ENCODE measurements around the gene KCTD12. TPM values are rescaled to one million over a fixed set of nuclear protein-coding genes. Genes with fewer than 3 reads are reported as not detected.

KCTD12 gene
- total RNA-seq, 1 experiment from 2014 or later, result 2.8 TPM

DNA sequence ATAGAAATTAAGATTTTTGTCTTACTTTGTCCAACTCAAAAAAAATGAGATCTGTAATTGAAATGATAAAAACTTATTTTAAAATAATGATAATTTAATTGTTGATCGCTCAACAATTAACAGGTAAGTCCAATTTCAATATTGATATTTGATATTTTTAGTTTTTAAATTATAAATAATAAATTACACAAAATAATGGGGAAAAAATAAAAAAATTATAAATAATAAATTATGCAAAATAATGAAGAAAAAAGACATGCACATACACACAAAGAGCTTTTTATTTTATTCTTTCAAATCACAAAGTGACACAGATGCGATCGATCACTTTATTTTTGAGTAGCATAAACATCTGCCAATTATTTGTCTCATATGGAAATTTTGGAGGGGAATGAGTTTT lies 40.8 kb downstream of the KCTD12 start:
- Mint-ChIP-seq H3K27me3 (ENCODE audit: unreplicated experiment) (no peaks in the 10 kb centered on the region), H3K36me3 (ENCODE audit: insufficient read depth, unreplicated experiment) (no peaks in the 10 kb centered on the region), H3K9me3 (ENCODE audit: low read depth, unreplicated experiment) (peaks cover 3% of the 10 kb centered on the region), H3K27ac (ENCODE audit: unreplicated experiment) (no peak overlapping the region), H3K4me1 (ENCODE audit: low read depth, unreplicated experiment) (no peaks in the 10 kb centered on the region), H3K4me3 (ENCODE audit: low read depth, unreplicated experiment) (no peak overlapping the region)
- TF ChIP-seq, protein P1, sequence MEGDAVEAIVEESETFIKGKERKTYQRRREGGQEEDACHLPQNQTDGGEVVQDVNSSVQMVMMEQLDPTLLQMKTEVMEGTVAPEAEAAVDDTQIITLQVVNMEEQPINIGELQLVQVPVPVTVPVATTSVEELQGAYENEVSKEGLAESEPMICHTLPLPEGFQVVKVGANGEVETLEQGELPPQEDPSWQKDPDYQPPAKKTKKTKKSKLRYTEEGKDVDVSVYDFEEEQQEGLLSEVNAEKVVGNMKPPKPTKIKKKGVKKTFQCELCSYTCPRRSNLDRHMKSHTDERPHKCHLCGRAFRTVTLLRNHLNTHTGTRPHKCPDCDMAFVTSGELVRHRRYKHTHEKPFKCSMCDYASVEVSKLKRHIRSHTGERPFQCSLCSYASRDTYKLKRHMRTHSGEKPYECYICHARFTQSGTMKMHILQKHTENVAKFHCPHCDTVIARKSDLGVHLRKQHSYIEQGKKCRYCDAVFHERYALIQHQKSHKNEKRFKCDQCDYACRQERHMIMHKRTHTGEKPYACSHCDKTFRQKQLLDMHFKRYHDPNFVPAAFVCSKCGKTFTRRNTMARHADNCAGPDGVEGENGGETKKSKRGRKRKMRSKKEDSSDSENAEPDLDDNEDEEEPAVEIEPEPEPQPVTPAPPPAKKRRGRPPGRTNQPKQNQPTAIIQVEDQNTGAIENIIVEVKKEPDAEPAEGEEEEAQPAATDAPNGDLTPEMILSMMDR (IDR thresholded peaks at IDR 0.05; ENCODE audit: unreplicated experiment), result no peak
- no TSS peak for BruUV-seq (replicated peaks)
- intact Hi-C loops (cut with micrococcal nuclease; ENCODE audit: unreplicated experiment), result no loop called here
- CTCF ChIA-PET, result no interaction called here
- DNase-seq, result no peak

DNA sequence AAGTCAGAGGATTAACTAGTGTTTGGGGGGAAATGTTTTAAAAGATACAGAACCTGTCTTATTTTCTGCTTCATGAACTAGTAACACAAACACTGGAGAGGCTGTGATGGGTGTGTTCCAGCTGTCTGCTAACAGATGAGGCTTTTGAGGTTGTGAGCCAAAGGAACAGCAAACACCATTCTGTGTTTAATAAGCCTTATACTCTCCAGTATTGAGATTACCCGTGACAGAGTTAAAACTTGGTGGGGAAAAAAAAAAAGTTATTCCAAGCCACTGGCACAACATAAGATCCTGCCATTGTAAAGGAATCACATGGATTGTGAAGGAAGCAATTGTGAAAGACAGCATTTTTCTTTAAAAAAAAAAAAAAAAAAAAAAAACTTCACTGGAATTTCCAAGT lies 48.4 kb downstream of the KCTD12 start:
- no peaks in the 10 kb centered on the region for H3K36me3 Mint-ChIP-seq (ENCODE audit: insufficient read depth, unreplicated experiment)
- DNase-seq, result no peak
- H3K4me1 Mint-ChIP-seq (ENCODE audit: low read depth, unreplicated experiment), result no peaks in the 10 kb centered on the region
- CTCF ChIA-PET, result interaction anchor here (0.6 kb wide), 1 partner anchor 968 kb away, joined by 3 read pairs; no protein-coding TSS in a partner anchor
- H3K4me3 Mint-ChIP-seq (ENCODE audit: low read depth, unreplicated experiment), result no peak overlapping the region
- TF ChIP-seq, protein P1 (IDR thresholded peaks at IDR 0.05; ENCODE audit: unreplicated experiment), result no peak
- no peaks in the 10 kb centered on the region for H3K27me3 Mint-ChIP-seq (ENCODE audit: unreplicated experiment)
- peaks cover 3% of the 10 kb centered on the region for H3K9me3 Mint-ChIP-seq (ENCODE audit: low read depth, unreplicated experiment)
- intact Hi-C loops (cut with micrococcal nuclease; ENCODE audit: unreplicated experiment), result no loop called here
- no TSS peak for BruUV-seq (replicated peaks)
- H3K27ac Mint-ChIP-seq (ENCODE audit: unreplicated experiment), result no peak overlapping the region

DNA sequence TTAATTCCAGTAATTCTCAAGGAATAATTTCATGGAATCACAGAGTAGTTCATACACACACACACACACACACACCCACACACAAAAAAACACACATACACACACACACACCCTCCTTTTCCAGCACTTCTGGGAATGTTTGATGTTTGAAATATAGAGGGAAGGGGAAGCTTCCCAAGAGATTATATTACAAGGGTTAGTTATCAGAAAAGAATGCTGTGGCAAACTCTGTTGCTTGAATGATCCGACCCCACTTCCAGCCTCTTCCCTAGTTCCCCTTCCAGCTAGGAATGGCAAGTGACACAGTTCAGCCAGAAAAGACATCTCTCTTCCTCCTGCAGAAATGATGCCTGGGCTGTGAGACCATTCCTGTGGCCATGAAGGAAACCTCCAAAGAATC lies 49.9 kb downstream of the KCTD12 start:
- Mint-ChIP-seq H3K4me1 (ENCODE audit: low read depth, unreplicated experiment) (no peaks in the 10 kb centered on the region), H3K9me3 (ENCODE audit: low read depth, unreplicated experiment) (no peaks in the 10 kb centered on the region), H3K4me3 (ENCODE audit: low read depth, unreplicated experiment) (no peak overlapping the region), H3K27ac (ENCODE audit: unreplicated experiment) (no peak overlapping the region), H3K27me3 (ENCODE audit: unreplicated experiment) (no peaks in the 10 kb centered on the region), H3K36me3 (ENCODE audit: insufficient read depth, unreplicated experiment) (no peaks in the 10 kb centered on the region)
- intact Hi-C loops (cut with micrococcal nuclease; ENCODE audit: unreplicated experiment), result no loop called here
- no peak for DNase-seq
- no TSS peak for BruUV-seq (replicated peaks)
- CTCF ChIA-PET, result no interaction called here
- TF ChIP-seq, protein P1 (IDR thresholded peaks at IDR 0.05; ENCODE audit: unreplicated experiment), result no peak

DNA sequence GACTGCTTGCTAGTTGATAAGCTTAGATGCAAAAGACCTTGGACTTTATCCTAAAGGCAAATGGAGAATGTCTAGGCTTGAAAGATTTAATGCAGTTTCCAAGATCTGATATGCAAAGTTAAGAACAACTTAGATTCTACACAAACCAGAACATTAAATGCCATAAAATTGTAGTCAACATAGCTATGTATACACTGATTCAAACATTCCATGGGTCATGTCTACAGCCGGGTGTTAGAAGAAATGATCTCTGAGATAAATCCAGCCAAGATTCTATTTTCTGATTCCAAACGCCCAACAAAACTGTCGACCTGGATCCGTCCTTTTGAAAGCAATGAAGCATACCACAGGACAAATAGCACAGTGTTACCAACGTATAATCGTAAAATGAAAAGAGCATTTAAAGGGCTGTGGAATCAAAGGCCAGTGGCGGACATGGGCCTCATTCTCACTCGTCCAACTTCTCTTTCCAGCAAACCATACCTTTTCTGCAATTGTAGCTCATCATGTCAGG lies 52.7 kb downstream of the KCTD12 start:
- CTCF ChIA-PET, result no interaction called here
- H3K4me1 Mint-ChIP-seq (ENCODE audit: low read depth, unreplicated experiment), result no peaks in the 10 kb centered on the region
- BruUV-seq (replicated peaks), result no TSS peak
- DNase-seq, result no peak
- no peaks in the 10 kb centered on the region for H3K27me3 Mint-ChIP-seq (ENCODE audit: unreplicated experiment)
- no peak overlapping the region for H3K4me3 Mint-ChIP-seq (ENCODE audit: low read depth, unreplicated experiment)
- no peak overlapping the region for H3K27ac Mint-ChIP-seq (ENCODE audit: unreplicated experiment)
- no peaks in the 10 kb centered on the region for H3K36me3 Mint-ChIP-seq (ENCODE audit: insufficient read depth, unreplicated experiment)
- no peaks in the 10 kb centered on the region for H3K9me3 Mint-ChIP-seq (ENCODE audit: low read depth, unreplicated experiment)
- intact Hi-C loops (cut with micrococcal nuclease; ENCODE audit: unreplicated experiment), result no loop called here
- TF ChIP-seq, protein P1 (IDR thresholded peaks at IDR 0.05; ENCODE audit: unreplicated experiment), result no peak
